ENCODE data around the gene MMP24OS.

Gene MMP24OS

GRCh38 chr20:35303382-35303734 lies 25.4 kb upstream of the MMP24OS start:
- TF ChIP-seq JUND (IDR thresholded peaks at IDR 0.05; ENCODE audit: low read depth): no peak
- in situ Hi-C loops (cut with HindIII; ENCODE audit: low pct_unique_long_range_greater_than_20kb, low sequenced_read_pairs): no loop called here
- no peak for DNase-seq (ENCODE audit: low read depth in 1 of 2, low spot score in 1 of 2)

- in situ Hi-C loops (cut with HindIII; ENCODE audit: low pct_unique_long_range_greater_than_20kb, low sequenced_read_pairs): no loop called here
- no peak for DNase-seq (ENCODE audit: low read depth in 1 of 2, low spot score in 1 of 2)
Observed at GRCh38 chr20:35302421-35303335, 24.8 kb upstream of the MMP24OS start.

GRCh38 chr20:35301426-35301825 lies 23.5 kb upstream of the MMP24OS start:
- no peak for DNase-seq (ENCODE audit: low read depth in 1 of 2, low spot score in 1 of 2)
- in situ Hi-C loops (cut with HindIII; ENCODE audit: low pct_unique_long_range_greater_than_20kb, low sequenced_read_pairs): no loop called here
- TF ChIP-seq JUND (IDR thresholded peaks at IDR 0.05; ENCODE audit: low read depth): no peak

More at GRCh38 chr20:35302421-35303335, 24.8 kb upstream of the MMP24OS start:
- no peak for TF ChIP-seq JUND (IDR thresholded peaks at IDR 0.05; ENCODE audit: low read depth)

- DNase-seq (ENCODE audit: low read depth in 1 of 2, low spot score in 1 of 2): no peak
- no peak for TF ChIP-seq JUND (IDR thresholded peaks at IDR 0.05; ENCODE audit: low read depth)
- in situ Hi-C loops (cut with HindIII; ENCODE audit: low pct_unique_long_range_greater_than_20kb, low sequenced_read_pairs): no loop called here
Observed at GRCh38 chr20:35300469-35301262, 22.7 kb upstream of the MMP24OS start.

GRCh38 chr20:35299780-35300179 lies 21.9 kb upstream of the MMP24OS start:
- in situ Hi-C loops (cut with HindIII; ENCODE audit: low pct_unique_long_range_greater_than_20kb, low sequenced_read_pairs): no loop called here
- no peak for TF ChIP-seq JUND (IDR thresholded peaks at IDR 0.05; ENCODE audit: low read depth)
- no peak for DNase-seq (ENCODE audit: low read depth in 1 of 2, low spot score in 1 of 2)

GRCh38 chr20:35298264-35298663 lies 20.3 kb upstream of the MMP24OS start:
- in situ Hi-C loops (cut with HindIII; ENCODE audit: low pct_unique_long_range_greater_than_20kb, low sequenced_read_pairs): no loop called here
- TF ChIP-seq JUND (IDR thresholded peaks at IDR 0.05; ENCODE audit: low read depth): no peak

GRCh38 chr20:35297740-35298139 lies 19.8 kb upstream of the MMP24OS start:
- no peak for DNase-seq (ENCODE audit: low read depth in 1 of 2, low spot score in 1 of 2)
- TF ChIP-seq JUND (IDR thresholded peaks at IDR 0.05; ENCODE audit: low read depth): no peak
- in situ Hi-C loops (cut with HindIII; ENCODE audit: low pct_unique_long_range_greater_than_20kb, low sequenced_read_pairs): no loop called here

More at GRCh38 chr20:35298264-35298663, 20.3 kb upstream of the MMP24OS start:
- DNase-seq (ENCODE audit: low read depth in 1 of 2, low spot score in 1 of 2): no peak

GRCh38 chr20:35297155-35297554 lies 19.2 kb upstream of the MMP24OS start:
- in situ Hi-C loops (cut with HindIII; ENCODE audit: low pct_unique_long_range_greater_than_20kb, low sequenced_read_pairs): no loop called here
- no peak for DNase-seq (ENCODE audit: low read depth in 1 of 2, low spot score in 1 of 2)
- TF ChIP-seq JUND (IDR thresholded peaks at IDR 0.05; ENCODE audit: low read depth): no peak

- DNase-seq (ENCODE audit: low read depth in 1 of 2, low spot score in 1 of 2): no peak
- in situ Hi-C loops (cut with HindIII; ENCODE audit: low pct_unique_long_range_greater_than_20kb, low sequenced_read_pairs): no loop called here
- TF ChIP-seq JUND (IDR thresholded peaks at IDR 0.05; ENCODE audit: low read depth): no peak
Observed at GRCh38 chr20:35296101-35296554, 18.2 kb upstream of the MMP24OS start.

GRCh38 chr20:35295674-35296073 lies 17.8 kb upstream of the MMP24OS start:
- DNase-seq (ENCODE audit: low read depth in 1 of 2, low spot score in 1 of 2): no peak
- in situ Hi-C loops (cut with HindIII; ENCODE audit: low pct_unique_long_range_greater_than_20kb, low sequenced_read_pairs): no loop called here
- TF ChIP-seq JUND (IDR thresholded peaks at IDR 0.05; ENCODE audit: low read depth): no peak

- in situ Hi-C loops (cut with HindIII; ENCODE audit: low pct_unique_long_range_greater_than_20kb, low sequenced_read_pairs): no loop called here
- no peak for DNase-seq (ENCODE audit: low read depth in 1 of 2, low spot score in 1 of 2)
- no peak for TF ChIP-seq JUND (IDR thresholded peaks at IDR 0.05; ENCODE audit: low read depth)
Observed at GRCh38 chr20:35295058-35295457, 17.1 kb upstream of the MMP24OS start.

GRCh38 chr20:35294293-35294685 lies 16.4 kb upstream of the MMP24OS start:
- TF ChIP-seq JUND (IDR thresholded peaks at IDR 0.05; ENCODE audit: low read depth): no peak
- in situ Hi-C loops (cut with HindIII; ENCODE audit: low pct_unique_long_range_greater_than_20kb, low sequenced_read_pairs): no loop called here
- DNase-seq (ENCODE audit: low read depth in 1 of 2, low spot score in 1 of 2): no peak
